Activated naive CD8-positive, alpha-beta T cell (primary cell): ENCODE data around the gene PRKD1.
"Not testable (repeated sequence)": the region's sequence is repeated elsewhere in the genome, so short reads cannot be mapped to it uniquely, and the experiment has no call there.

ENCODE experiments used
- H3K27ac Mint-ChIP-seq: one replicate; pipeline ENCODE4 v1.8.0; 2021; ENCODE audit warnings: mixed read lengths
- H3K27me3 Mint-ChIP-seq: one replicate; pipeline ENCODE4 v1.8.0; 2021; ENCODE audit warnings: mixed read lengths
- H3K36me3 Mint-ChIP-seq: one replicate; pipeline ENCODE4 v1.8.0; 2021; ENCODE audit warnings: mixed read lengths
- H3K4me1 Mint-ChIP-seq: one replicate; pipeline ENCODE4 v1.8.0; 2021; ENCODE audit warnings: low read depth, mixed read lengths
- H3K4me3 Mint-ChIP-seq: one replicate; pipeline ENCODE4 v1.8.0; 2021; ENCODE audit warnings: mild to moderate bottlenecking, mixed read lengths
- H3K9me3 Mint-ChIP-seq: one replicate; pipeline ENCODE4 v1.8.0; 2021; ENCODE audit warnings: low read depth, mixed read lengths

The PRKD1 gene

DNA sequence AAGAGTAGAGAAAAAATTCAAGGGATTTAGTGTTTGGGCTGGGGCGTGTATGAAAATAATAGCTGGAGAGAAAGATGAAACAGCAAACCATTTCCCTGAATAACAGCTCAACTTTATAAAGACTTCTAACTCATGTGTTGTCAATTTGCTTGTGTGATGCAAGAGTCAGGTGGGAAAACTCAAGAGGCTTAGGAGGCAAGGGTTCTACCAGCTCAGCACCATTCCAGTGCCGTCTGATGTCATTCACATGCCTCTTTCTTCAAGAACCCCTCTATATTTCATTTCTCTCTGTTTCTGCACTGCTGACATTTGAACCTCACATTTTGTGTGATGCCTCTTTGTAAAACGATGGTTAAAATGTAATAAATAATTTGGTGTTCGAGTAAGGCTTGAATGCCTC lies 192.2 kb downstream of the PRKD1 start:
- Mint-ChIP-seq H3K4me3 (no peak overlapping the region), H3K27ac (no peak overlapping the region), H3K9me3 (peaks cover 3% of the 10 kb centered on the region)

DNA sequence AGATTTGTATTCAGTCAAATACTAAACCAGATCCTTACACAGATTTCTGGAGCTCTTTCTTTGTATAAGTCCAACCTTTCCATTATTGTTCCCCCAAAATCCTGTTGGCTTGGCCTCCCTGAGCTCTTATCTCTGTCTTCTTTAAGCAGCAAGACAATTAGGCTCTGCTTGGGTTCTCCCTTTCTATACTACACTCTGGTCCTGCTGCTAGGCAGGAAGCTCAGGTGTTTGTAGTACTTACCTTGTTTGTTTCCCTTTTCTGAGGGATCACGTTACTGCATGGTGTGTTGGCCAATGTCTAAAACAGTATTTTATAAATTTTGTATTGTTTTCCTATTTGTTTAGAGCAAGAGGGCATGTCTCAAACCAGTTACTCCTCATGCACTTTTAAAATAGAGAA lies 192.9 kb downstream of the PRKD1 start:
- H3K27ac Mint-ChIP-seq: no peak overlapping the region
- peaks cover 3% of the 10 kb centered on the region for H3K9me3 Mint-ChIP-seq
- no peaks in the 10 kb centered on the region for H3K36me3 Mint-ChIP-seq
- H3K4me1 Mint-ChIP-seq: no peaks in the 10 kb centered on the region
- no peaks in the 10 kb centered on the region for H3K27me3 Mint-ChIP-seq
- H3K4me3 Mint-ChIP-seq: no peak overlapping the region

More for the DNA sequence above, 192.2 kb downstream of the PRKD1 start:
- H3K4me1 Mint-ChIP-seq: no peaks in the 10 kb centered on the region
- H3K36me3 Mint-ChIP-seq: no peaks in the 10 kb centered on the region
- H3K27me3 Mint-ChIP-seq: no peaks in the 10 kb centered on the region

DNA sequence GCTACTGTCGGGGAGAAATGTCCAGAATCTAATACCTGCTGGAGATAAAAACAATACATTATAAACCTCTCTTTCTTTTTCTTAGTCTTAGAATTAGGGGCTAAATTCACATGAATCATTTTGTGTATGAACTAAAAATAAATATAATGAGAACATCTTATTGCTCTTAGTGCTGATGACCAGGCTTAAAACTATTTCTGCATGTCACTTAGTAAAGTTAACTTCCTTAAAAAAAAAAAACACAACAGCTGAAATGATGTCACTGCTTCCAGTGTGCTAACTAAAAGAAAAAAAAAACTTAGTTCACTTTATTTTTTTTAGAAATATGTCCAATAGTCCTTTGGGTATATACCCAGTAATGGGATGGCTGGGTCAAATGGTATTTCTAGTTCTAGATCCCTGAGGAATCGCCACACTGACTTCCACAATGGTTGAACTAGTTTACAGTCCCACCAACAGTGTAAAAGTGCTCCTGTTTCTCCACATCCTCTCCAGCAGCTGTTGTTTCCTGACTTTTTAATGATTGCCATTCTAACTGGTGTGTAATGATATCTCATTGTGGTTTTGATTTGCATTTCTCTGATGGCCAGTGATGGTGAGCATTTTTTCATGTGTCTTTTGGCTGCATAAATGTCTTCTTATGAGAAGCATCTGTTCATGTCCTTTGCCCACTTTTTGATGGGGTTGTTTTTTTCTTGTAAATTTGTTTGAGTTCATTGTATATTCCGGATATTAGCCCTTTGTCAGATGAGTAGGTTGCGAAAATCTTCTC lies 200.9 kb downstream of the PRKD1 start:
- not testable (repeated sequence) for H3K27ac Mint-ChIP-seq, H3K4me1 Mint-ChIP-seq, H3K36me3 Mint-ChIP-seq, H3K9me3 Mint-ChIP-seq, H3K27me3 Mint-ChIP-seq, H3K4me3 Mint-ChIP-seq

DNA sequence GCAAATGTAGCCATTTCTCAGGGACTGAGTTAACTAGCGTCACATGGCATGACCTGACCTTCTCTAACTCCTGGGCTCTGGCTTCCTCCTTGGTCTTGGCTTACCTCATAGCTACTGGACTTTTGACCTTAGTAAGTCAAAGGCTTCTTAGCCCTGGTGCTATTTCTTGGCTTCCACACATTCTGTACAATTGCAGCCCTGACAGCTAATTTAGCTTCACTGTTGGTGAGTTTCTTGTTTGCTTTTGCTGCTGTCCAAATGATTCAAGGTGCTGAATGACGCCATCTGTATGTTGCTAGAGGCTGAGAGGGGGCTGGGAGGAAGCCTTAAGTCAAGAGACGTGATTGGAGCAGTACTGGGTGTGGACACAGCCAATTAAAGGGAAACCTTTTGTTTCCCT lies 202.7 kb downstream of the PRKD1 start:
- H3K4me1 Mint-ChIP-seq: no peaks in the 10 kb centered on the region
- no peak overlapping the region for H3K27ac Mint-ChIP-seq
- H3K9me3 Mint-ChIP-seq: no peaks in the 10 kb centered on the region
- H3K27me3 Mint-ChIP-seq: no peaks in the 10 kb centered on the region
- no peak overlapping the region for H3K4me3 Mint-ChIP-seq
- H3K36me3 Mint-ChIP-seq: no peaks in the 10 kb centered on the region

DNA sequence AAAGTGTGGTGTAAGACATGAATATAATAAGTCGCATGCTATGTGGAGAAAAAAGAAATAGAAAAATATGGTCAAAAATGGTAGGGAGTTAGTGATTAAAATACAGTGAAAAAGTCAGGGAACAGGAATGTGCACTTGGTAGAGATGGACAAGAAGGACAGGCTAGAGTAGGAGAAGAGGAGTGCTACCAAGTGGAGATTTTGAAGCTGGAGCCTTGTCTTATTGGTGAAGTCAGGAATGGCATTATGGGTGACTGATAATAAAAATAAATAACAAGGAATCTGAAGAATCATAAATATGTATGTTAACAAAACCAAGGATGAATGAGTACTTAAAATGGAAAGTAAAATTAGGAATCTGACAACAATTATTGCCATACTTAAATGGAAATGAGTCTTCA lies 204.8 kb downstream of the PRKD1 start:
- H3K27me3 Mint-ChIP-seq: no peaks in the 10 kb centered on the region
- H3K27ac Mint-ChIP-seq: no peak overlapping the region
- no peaks in the 10 kb centered on the region for H3K4me1 Mint-ChIP-seq

DNA sequence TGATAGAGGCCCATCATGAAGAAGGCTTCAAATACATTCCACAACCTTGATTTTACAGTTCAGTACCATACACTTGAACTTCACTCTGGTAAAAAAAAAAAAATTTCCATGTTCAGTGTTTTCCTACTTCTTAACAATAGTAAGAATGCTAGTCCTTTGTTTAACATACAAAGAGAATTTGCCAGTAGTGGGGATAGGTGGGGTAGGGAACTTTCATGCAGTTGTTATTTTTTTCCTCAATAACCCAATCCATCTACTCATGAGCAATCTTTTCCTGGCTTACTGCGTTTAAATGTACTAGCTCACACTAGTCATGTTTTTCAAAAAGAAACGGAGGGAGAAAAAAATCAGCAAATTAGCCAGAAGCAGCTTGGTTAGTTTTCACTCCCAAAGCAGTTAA lies 206.1 kb downstream of the PRKD1 start:
- H3K27ac Mint-ChIP-seq: no peak overlapping the region
- peaks cover 3% of the 10 kb centered on the region for H3K9me3 Mint-ChIP-seq
- no peak overlapping the region for H3K4me3 Mint-ChIP-seq
- no peaks in the 10 kb centered on the region for H3K4me1 Mint-ChIP-seq
- no peaks in the 10 kb centered on the region for H3K27me3 Mint-ChIP-seq
- H3K36me3 Mint-ChIP-seq: no peaks in the 10 kb centered on the region

More for the DNA sequence above, 204.8 kb downstream of the PRKD1 start:
- H3K9me3 Mint-ChIP-seq: peaks cover 3% of the 10 kb centered on the region
- H3K36me3 Mint-ChIP-seq: no peaks in the 10 kb centered on the region
- no peak overlapping the region for H3K4me3 Mint-ChIP-seq

DNA sequence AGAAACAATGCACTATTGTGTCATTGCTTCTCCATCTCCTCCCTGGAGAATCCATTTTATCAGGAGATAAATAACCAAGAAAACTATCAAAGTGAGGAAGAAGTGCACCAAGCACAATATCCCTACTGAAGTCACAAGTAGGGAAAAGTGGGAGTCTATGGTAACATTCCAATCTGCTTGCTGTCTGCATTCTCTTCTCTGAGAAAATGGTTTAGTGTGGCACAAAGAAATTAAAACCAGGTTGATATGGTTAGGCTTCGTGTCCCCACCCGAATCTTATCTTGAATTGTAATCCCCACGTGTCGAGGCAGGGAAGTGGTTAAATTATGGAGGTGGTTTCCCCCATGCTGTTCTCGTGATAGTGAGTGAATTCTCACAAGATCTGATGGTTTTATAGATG lies 209.7 kb downstream of the PRKD1 start:
- no peak overlapping the region for H3K4me3 Mint-ChIP-seq
- no peaks in the 10 kb centered on the region for H3K4me1 Mint-ChIP-seq
- no peaks in the 10 kb centered on the region for H3K27me3 Mint-ChIP-seq
- H3K9me3 Mint-ChIP-seq: peaks cover 3% of the 10 kb centered on the region
- no peak overlapping the region for H3K27ac Mint-ChIP-seq
- H3K36me3 Mint-ChIP-seq: no peaks in the 10 kb centered on the region

DNA sequence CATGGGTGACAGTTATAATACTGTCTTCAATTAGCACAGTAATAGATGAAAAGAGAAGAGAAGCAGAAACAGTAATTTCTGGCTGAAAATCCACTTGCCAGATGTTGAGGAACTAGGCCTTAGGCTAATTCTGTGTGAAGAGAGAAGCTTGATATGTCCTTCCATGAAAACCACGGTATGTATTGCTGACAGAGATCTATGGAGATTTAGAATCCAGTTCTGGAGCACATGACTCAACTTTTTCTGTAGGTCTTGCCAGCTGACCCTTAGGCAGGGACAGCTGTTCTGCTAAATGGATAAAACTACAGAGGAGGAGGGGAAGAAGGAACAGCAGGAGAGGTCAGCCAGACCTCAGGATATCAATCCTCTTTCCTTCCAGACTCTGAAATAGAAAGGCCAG lies 211.5 kb downstream of the PRKD1 start:
- no peaks in the 10 kb centered on the region for H3K36me3 Mint-ChIP-seq
- H3K4me1 Mint-ChIP-seq: no peaks in the 10 kb centered on the region
- no peak overlapping the region for H3K4me3 Mint-ChIP-seq

DNA sequence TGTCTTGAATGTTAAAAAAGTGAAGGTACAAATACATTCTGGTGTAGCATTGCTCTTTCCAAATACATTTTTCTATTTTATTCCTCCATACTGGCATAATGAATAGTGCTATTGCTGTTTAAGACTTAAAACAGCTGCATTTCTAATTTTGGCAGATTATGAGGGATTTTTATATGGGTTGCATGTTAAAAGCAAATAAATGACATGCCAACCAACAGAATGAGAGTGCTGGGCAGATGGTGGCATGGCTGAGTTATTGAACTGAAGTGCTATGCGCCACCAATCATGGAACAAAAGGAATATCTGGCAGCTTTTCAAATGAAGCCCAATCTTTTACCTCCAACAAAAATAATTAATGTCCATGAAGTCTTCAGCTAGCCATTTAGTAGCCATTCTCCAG lies 215.0 kb downstream of the PRKD1 start:
- H3K27ac Mint-ChIP-seq: no peak overlapping the region
- H3K36me3 Mint-ChIP-seq: no peaks in the 10 kb centered on the region
- H3K9me3 Mint-ChIP-seq: no peaks in the 10 kb centered on the region
- no peak overlapping the region for H3K4me3 Mint-ChIP-seq
- H3K27me3 Mint-ChIP-seq: no peaks in the 10 kb centered on the region
- no peaks in the 10 kb centered on the region for H3K4me1 Mint-ChIP-seq

More for the DNA sequence above, 211.5 kb downstream of the PRKD1 start:
- Mint-ChIP-seq H3K9me3 (peaks cover 3% of the 10 kb centered on the region), H3K27ac (no peak overlapping the region), H3K27me3 (no peaks in the 10 kb centered on the region)

DNA sequence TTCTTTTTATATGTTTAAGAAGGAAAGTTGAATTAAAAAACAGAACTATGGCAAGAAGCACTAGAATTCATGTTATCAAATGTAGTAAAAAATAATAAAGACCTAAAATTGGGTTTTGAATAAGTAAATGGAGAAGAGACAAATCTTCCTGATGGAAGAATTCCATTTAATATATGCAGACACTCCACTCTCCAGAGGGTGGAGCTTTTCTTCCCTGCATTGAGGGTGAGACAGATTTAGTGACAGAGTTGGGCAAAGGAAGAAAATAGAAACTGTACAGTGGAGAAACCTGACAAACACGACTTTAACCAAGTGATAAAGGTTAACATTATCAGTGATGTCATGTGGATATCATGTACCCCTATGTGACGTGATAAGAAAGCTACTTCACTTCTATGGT lies 217.6 kb downstream of the PRKD1 start:
- H3K27ac Mint-ChIP-seq: no peak overlapping the region
- H3K4me3 Mint-ChIP-seq: no peak overlapping the region
- no peaks in the 10 kb centered on the region for H3K36me3 Mint-ChIP-seq
- H3K27me3 Mint-ChIP-seq: no peaks in the 10 kb centered on the region
- H3K9me3 Mint-ChIP-seq: peaks cover 3% of the 10 kb centered on the region
- H3K4me1 Mint-ChIP-seq: no peaks in the 10 kb centered on the region

DNA sequence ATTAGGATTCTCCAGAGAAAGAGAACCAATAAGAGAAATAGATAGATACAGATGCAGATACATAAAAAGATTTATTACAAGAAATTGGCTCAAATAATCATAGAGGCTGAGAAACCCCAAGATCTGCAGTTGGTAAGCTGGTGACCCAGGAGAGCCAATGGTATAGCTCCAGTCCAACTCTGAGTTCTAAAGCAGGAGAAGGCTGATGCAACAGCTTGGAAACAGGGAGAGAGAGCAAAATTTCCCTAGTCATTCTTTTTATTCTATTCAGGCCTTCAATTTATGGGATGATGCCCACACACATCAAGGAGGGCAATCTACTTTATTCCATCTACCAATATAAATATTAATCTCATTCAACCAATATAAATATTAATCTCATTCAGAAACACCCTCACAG lies 218.2 kb downstream of the PRKD1 start:
- Mint-ChIP-seq H3K4me3 (no peak overlapping the region), H3K4me1 (no peaks in the 10 kb centered on the region), H3K9me3 (peaks cover 3% of the 10 kb centered on the region), H3K36me3 (no peaks in the 10 kb centered on the region), H3K27ac (no peak overlapping the region), H3K27me3 (no peaks in the 10 kb centered on the region)

DNA sequence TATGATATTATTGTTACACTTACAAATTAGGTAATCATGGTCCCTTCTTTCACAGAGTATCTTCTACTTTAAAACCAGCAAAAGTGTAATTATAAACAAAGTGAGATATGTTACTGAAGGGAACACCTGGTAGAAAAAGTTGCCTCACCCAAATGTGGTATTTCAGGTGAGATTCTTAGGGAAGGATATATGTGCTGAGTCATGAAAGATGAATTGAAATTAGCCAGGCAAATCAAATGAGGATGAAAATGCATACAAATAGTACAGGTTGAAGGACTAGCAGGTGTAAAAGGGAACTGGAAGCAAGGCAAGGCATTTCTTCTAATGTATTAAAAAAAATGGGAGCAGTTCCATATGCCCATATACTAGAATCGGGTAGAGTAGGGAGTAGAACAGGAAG lies 220.9 kb downstream of the PRKD1 start:
- H3K27ac Mint-ChIP-seq: no peak overlapping the region

DNA sequence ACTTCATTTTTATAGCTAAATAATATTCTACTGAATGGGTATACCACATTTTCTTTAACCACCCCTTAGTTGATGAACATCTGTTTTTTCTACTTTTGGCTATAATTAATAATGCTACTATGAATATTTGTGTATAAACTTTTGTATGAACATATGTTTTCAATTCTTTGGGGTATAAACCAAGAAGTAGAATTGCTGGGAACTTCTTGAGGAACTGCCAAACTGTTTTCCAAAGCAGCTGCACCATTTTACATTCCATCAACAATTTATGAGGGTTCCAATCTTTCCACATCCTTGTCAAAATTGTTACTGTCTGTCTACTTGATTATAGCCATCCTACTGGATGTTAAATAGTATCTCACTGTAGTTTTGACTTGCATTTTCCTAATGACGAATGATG lies 221.8 kb downstream of the PRKD1 start:
- H3K36me3 Mint-ChIP-seq: no peaks in the 10 kb centered on the region
- no peak overlapping the region for H3K27ac Mint-ChIP-seq
- H3K4me1 Mint-ChIP-seq: no peaks in the 10 kb centered on the region
- H3K4me3 Mint-ChIP-seq: no peak overlapping the region
- H3K27me3 Mint-ChIP-seq: no peaks in the 10 kb centered on the region
- peaks cover 7% of the 10 kb centered on the region for H3K9me3 Mint-ChIP-seq

More for the DNA sequence above, 220.9 kb downstream of the PRKD1 start:
- peaks cover 3% of the 10 kb centered on the region for H3K9me3 Mint-ChIP-seq
- no peaks in the 10 kb centered on the region for H3K27me3 Mint-ChIP-seq
- no peak overlapping the region for H3K4me3 Mint-ChIP-seq
- H3K4me1 Mint-ChIP-seq: no peaks in the 10 kb centered on the region
- H3K36me3 Mint-ChIP-seq: no peaks in the 10 kb centered on the region

DNA sequence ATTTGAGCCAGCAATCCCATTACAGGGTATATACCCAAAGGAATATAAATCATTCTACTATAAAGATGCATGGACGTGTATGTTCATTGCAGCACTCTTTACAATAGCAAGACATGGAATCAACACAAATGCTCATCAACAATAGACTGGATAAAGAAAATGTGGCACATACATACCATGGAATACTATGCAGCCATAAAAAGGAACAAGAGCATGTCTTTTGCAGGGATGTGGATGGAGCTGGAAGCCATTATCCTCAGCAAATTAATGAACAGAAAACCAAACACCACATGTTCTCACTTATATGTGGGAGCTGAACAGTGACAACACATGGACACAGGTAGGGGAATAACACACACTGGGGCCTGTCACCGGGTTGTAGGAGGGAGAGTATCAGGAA lies 238.1 kb downstream of the PRKD1 start:
- H3K27ac Mint-ChIP-seq, H3K9me3 Mint-ChIP-seq, H3K4me1 Mint-ChIP-seq, H3K4me3 Mint-ChIP-seq, H3K27me3 Mint-ChIP-seq, H3K36me3 Mint-ChIP-seq: not testable (repeated sequence)

DNA sequence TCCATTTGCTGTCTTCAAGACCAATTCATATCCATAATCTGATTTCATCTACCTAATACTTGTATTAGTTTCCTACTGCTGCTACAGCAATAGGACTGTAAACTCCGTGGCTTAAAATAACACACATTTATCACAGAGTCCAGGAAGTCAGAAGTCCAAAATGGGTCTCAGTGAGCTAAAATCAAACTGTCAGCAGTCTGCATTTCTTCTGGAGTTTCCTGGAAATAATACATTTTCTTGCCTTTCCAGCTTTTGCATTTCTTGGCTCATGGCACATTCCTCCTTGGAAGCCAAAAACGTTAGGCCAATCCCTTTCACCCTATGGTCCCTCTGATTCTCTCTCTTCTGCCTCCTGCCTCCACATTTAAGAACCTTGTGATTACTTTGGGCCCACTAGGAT lies 239.8 kb downstream of the PRKD1 start:
- no peak overlapping the region for H3K4me3 Mint-ChIP-seq
- H3K4me1 Mint-ChIP-seq: no peaks in the 10 kb centered on the region
- H3K9me3 Mint-ChIP-seq: no peaks in the 10 kb centered on the region
- no peaks in the 10 kb centered on the region for H3K36me3 Mint-ChIP-seq
- no peak overlapping the region for H3K27ac Mint-ChIP-seq
- H3K27me3 Mint-ChIP-seq: no peaks in the 10 kb centered on the region

DNA sequence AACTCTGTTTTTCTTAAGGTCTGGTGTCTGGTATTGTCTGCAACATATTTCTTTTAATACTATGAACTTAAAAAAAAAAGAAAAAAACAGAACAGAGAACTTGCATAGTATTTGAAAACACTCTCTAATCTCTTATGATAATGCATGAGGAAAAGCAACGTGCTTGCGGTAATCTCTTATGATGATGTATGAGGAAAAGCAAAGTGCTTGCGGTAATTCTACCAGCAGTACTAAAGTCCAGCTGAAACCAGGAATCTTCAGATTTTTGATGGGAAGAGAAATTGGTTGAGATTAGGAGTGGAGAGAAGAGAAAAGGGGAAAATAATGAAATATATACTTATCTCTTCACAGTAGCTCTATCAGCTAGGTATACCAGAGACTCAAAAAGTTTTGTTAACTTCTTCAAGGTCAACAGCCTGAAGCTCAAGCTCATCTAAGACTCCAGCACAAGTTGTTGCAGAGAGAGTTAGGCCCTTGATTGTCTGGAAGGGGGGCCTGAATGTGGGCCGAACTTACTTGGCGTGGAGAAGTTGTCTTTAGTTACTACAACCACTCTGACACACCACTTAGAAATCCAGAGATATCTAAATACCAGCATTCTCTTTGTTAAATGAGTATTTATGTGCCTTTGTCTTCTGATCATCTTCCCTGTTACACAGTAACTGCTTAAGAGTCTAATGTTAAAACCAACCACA lies 240.4 kb downstream of the PRKD1 start:
- no peaks in the 10 kb centered on the region for H3K36me3 Mint-ChIP-seq
- no peak overlapping the region for H3K4me3 Mint-ChIP-seq
- no peaks in the 10 kb centered on the region for H3K4me1 Mint-ChIP-seq
- H3K9me3 Mint-ChIP-seq: no peaks in the 10 kb centered on the region
- H3K27me3 Mint-ChIP-seq: no peaks in the 10 kb centered on the region
- H3K27ac Mint-ChIP-seq: no peak overlapping the region
